ENCODE measurements around the gene ZMYND10.

The ZMYND10 gene

DNA sequence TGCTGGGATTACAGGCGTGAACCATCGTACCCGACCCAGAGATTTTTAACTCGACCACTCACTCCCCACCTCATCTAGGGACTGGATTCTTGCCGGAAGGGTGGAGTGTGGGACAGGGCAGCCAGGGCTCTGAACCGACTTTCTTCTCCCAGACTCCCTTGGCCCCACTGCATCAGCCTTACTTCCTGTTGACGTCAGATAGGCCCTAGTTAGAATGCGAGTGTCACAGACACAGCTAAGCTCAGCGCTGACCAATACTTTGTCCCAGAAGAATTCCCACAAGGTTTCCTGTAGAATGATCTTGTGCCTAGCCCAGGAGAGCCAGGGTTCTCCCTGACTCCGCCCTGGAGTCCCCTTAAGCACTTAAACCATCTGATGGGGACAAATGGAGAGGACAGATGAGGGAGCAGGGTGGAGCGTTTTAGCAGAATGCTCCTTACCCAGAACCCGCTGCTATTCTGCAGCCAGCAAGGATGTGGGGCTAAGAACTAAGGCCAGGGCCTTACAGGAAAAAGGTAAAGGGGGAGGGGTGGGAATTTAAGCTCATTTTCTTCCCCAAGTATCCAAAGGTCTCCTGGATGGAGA is 11.7 kb downstream of the ZMYND10 start:
- FAIRE-seq (no peak), DNase-seq (ENCODE audit: insufficient read length, low spot score) (no peak)
- TF ChIP-seq CTCF (IDR thresholded peaks at IDR 0.05; ENCODE audit: insufficient read depth, missing control alignments) = no peak

- FAIRE-seq = no peak
- DNase-seq (ENCODE audit: insufficient read length, low spot score) = no peak
- no peak for TF ChIP-seq CTCF (IDR thresholded peaks at IDR 0.05; ENCODE audit: insufficient read depth, missing control alignments)
Observed at GRCh38 chr3:50331364-50331907, 14.1 kb downstream of the ZMYND10 start.

GRCh38 chr3:50330330-50330729 is 15.2 kb downstream of the ZMYND10 start:
- FAIRE-seq (no peak), DNase-seq (ENCODE audit: insufficient read length, low spot score) (no peak)

GRCh38 chr3:50327943-50328691 is 17.4 kb downstream of the ZMYND10 start, which contains the start of gene TUSC2:
TSS of gene TUSC2 (minus strand) at chr3:50328223. CDS start at chr3:50328099, 124 bp downstream.
- no peak for TF ChIP-seq CTCF (IDR thresholded peaks at IDR 0.05; ENCODE audit: insufficient read depth, missing control alignments)
- no peak for FAIRE-seq
- peak; percentile 100 for DNase-seq (ENCODE audit: insufficient read length, low spot score)

More at GRCh38 chr3:50330330-50330729, 15.2 kb downstream of the ZMYND10 start:
- TF ChIP-seq CTCF (IDR thresholded peaks at IDR 0.05; ENCODE audit: insufficient read depth, missing control alignments) = no peak

DNA sequence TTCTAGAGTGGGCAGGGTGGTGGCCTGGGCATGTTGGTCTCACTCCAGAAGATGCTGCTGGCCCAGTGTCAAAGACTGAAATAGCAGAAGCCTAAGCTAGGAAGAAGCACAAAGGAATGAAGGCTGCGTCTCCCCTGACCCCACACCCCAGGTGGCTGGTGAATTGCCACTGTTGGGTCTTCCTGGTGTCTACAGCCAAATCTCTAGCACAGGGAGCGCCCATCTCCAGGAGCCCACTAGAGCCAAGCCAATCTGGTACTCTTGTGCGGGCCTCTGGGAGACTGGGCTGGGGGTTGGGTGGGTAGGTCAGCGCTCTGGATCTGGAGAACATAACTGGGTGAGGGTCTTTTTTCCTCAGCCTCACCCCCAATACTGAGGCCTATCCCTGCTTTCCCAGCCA is 18.4 kb downstream of the ZMYND10 start:
- DNase-seq (ENCODE audit: insufficient read length, low spot score) (no peak), FAIRE-seq (no peak)
- TF ChIP-seq CTCF (IDR thresholded peaks at IDR 0.05; ENCODE audit: insufficient read depth, missing control alignments) = no peak

GRCh38 chr3:50326182-50326541 is 19.4 kb downstream of the ZMYND10 start:
- DNase-seq (ENCODE audit: insufficient read length, low spot score) = no peak
- no peak for FAIRE-seq
- no peak for TF ChIP-seq CTCF (IDR thresholded peaks at IDR 0.05; ENCODE audit: insufficient read depth, missing control alignments)

Measured in D721Med (cell line).